DMS153 treated with DMSO at 0.1 percent for 48 hours (cell line): ENCODE data around the gene RITA1.
"Not testable (repeated sequence)": the region's sequence is repeated elsewhere in the genome, so short reads cannot be mapped to it uniquely, and the experiment has no call there.

Source experiments
- DNase-seq: peaks from one replicate; lab custom pipeline; 2025; ENCODE audit not compliant: unreplicated experiment; lab: John Stamatoyannopoulos, UW

The RITA1 gene

DNA sequence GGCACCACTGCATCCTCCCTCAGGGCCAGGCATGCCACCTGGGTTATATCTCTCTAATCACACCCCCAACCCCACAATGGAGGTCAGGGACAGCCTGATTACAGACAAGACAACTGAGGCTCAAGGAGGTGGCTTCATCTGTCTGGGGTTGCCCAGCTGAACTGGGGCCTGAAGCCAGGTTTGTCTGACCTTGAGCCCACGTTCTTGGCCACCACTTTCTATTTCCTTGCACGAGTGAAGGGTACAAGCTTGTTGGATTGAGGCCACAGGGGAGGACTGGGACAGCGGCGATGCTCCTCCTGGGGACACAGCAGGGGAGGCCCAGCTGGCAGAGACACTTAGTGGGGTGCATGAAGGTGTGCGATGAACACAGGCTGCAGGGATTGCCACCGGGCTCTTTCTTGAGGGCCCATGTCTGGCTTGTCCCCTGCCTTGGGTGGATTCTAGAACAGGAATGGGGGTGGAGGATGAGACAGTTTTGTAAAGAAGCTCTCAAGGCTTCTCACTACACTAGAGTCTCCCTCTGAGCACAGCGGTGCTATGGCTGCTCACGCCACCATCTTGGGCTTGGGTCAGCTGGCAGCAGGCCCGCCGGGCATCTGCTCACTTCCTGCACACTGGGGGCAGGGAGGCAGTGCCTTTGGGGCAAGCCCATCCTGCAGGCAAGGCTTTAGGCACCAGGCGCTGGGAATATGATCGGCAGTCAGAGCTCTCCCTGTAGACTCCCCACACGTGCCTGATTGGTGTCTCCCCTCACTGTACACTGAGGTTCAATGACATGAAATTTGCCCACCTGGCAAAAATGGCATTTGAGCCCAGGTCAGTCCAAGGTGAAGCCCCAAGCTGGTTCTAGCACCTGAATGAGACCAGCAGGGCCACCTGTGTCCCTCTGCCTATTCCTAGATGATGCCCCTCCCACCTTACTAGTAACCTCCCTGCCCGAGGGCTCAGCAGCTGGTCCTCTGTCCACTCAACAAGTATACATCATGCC, 16.0 kb downstream of the RITA1 start:
- DNase-seq: no peak

DNA sequence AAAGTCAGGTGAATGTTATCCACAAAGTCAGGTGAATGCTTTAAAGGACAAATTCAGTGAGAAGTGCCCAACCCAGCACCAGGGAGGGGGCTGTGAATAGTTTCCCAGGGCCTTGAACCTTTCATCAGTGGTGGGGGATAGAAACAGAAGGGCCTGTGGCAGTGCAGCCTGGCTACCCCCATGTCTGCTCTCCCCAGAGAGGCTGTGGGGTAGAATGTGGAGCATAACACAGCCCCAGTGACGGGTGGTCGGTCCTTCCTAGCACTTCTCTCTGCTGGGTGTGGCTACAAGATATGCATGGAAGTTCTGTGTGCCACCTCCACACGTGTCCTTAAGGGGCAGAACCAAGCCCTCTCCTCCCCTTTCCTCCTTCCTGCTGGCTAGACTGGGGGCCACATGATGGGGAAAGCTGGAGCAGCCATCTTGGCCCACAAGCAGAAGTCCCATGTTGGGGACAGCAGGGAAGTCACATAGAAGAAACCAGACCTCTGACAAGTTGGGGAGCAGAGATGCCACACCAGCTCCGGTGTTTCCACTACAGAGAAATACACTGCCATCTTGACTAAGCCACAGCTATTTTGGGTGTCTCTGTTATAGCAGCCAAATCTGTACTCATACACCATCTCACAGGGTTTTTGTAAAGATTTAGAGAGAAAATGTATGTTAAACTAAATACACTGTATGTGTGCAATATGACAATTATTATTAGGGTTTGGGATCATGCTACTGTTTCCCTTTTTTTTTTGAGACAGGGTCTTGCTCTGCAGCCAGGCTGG, 17.0 kb downstream of the RITA1 start:
- no peak for DNase-seq

DNA sequence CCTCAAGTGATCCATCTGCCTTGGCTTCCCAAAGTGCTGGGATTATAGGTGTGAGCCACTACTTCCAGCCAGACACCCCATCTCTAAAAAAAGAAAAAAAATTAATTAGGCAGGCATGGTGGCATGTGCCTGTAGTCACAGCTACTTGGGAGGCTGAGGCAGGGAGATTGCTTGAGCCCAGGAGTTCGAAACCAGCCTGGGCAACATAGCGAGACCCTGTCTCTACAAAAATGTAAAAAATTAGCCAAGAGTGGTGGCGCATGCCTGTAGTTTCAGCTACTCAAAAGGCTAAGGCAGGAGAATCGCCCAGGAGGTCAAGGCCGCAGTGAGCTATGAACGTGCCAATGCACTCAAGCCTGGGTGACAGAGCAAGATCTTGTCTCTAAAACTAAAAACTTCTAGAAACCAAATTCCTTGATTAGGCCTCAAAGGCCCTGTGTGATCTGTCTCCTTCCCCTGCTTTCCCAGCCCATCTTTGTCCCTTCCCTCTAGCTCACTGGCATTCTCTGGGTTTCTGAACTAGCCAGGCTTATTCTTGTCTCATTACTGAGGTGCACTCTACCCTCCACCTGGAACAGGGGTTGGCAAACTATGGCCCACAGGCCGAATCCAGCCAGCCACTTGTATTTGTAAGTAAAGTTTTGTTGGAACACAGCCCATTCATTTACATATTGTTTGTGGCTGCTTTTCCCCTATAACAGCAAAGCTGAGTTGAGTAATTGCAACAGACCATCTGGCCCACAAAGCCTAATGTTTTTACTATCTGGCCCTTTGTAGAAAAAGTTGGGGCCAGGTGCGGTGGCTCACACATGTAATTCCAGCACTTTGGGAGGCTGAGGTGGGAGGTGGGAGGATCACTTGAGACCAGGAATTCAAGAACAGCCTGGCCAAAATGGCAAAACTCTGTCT, 18.6 kb downstream of the RITA1 start:
- no peak for DNase-seq

DNA sequence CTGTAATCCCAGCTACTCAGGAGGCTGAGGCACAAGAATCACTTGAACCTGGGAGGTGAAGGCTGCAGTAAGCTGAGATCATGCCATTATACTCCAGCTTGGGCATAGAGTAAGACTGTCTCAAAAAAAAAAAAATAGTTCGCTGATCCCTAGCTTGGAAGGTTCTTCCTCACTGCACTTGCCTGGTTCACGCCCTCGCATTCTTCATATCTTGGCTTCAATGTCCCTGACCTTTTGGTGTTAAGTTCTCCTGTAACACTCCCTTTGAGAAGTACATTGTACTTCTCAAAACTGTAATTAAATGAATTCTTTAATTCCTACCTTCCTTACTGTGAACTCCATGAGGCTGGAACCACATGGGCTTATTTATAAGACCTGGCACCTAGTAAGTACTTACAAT, 19.3 kb downstream of the RITA1 start:
- no peak for DNase-seq

DNA sequence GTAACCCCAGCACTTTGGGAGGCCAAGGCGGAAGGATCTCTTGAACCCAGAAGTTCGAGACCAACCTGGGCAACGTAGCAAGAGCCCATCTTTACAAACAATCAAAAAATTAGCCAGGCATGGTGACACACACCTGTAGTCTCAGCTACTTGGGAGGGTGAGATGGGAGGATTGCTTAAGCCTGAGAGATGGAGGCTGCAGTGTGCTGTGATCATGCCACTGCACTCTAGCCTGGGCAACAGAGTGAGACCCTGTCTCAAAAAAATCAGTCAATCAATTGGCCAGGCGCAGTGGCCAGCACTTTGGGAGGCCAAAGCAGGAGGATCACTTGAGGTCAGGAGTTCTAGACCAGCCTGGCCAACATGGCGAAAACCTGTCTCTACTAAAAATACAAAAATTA, 21.3 kb downstream of the RITA1 start:
- DNase-seq: not testable (repeated sequence)

DNA sequence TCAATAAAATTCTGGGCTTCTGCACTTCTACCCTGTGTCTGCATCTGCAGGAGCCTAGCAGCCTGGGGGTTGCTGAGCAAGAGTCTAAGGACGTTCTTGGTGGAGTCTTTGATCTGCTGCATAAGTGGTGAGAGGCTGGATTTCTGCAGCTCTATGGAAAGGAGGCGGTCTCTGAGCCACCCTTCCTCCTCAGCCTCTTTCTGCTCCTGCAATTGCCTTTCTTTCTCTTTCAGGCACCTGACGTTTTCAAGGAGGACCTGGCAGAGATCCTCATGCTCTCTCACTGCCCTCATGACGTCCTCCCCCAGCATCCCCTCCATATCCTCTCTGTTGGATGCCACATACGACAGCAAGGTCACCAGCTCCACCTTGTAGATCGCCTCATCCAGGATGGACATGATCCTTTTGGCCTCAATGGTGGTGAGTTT, 22.1 kb downstream of the RITA1 start:
- no peak for DNase-seq

DNA sequence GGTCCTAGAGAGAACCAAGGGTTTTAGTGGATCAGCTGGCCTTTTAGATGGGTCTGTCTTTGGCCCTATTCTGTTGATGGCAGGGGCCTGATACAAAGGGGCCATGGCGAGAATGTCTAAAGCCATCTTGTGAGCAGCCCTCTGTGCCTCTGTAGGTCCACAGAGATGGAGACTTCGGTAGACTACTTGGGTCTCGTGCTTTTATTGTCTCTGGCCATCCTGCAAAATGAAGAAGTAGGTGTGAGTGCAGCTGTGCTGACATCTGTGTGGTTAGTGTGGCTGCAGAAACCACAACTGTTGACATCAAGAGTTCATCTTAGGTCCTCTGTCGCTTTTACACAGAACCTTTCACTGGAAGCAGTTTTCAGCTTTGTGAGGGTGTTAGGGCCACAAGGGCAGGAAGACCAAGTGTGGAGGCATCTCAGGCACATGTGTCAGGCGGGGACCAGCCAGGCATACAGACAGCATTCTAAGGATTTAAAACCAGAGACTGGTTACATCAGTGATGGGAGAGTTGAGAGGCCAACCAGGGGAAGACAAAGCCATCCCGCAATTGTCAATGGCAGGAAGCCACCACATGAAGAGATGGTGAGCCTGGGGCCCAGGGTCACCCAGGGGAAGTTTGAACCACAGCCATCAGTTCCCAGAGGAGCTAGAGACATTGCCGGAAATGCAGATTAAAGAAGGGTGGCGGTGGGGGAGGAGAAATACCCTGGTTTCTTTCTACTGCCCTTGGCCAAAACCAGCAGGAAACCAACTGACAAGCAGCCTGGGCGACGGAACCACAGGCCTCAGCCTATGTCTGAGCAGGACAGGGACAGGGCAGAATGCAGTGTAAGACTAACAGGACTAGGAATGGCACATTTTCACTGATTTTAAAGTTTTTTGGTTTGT, 22.8 kb downstream of the RITA1 start:
- DNase-seq: no peak

DNA sequence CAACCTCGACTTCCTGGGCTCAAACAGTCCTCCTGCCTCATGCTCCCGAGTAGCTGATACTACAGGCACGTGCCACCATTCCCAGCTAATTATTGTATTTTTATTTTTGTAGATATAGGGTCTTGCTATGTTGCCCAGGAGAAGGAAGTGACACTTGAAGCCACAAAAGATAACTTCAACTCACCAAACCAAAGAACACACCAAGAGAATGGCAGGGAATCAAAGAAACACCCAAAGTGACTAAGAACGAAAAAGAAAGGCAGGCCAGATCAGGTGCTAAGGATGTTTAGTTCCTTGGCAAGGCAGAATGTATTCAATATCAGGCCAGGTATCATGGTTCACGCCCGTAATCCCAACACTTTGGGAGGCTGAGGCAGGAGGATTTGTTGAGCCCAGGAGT, 25.6 kb downstream of the RITA1 start:
- DNase-seq: no peak

DNA sequence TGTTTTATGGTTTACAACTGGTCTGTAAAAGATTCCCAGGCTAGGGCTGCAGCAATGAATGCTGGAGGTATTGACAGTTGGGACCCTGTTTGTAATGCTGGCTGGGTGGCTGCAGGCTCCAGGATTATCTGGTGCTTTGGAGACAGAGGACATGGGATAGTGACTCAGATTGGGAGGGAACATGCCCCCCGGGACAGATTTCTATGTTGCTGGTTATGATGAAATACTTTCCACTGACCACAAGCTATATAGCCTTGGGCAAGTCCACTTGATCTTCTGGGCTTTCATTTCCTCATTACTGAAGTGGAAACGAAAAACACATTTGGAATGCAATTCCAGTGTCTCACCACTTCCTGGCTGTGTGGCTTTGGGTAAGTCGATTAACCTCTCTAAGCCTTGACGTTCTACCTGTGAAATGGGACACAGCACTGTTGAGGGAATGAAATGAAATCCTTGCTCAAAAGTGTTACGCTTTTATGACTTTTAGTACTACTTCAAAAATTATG, 29.4 kb downstream of the RITA1 start:
- no peak for DNase-seq

DNA sequence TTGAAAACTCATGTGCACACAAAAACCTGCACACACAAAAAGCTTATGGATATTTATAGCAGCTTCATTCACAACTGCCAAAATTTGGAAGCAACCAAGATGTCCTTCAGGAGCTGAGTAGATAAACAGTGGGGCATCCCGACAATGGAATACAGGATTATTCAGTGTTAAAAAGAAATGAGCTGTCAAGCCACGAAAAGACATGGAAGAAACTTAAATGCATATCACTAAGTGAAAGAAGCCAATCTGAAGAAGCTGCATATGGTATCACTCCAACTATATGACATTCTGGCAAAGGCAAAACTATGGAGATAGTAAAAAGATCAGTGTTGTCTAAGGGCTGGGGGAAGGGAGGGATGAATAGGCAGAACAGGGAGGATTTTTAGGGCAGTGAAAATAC, 30.5 kb downstream of the RITA1 start:
- no peak for DNase-seq

DNA sequence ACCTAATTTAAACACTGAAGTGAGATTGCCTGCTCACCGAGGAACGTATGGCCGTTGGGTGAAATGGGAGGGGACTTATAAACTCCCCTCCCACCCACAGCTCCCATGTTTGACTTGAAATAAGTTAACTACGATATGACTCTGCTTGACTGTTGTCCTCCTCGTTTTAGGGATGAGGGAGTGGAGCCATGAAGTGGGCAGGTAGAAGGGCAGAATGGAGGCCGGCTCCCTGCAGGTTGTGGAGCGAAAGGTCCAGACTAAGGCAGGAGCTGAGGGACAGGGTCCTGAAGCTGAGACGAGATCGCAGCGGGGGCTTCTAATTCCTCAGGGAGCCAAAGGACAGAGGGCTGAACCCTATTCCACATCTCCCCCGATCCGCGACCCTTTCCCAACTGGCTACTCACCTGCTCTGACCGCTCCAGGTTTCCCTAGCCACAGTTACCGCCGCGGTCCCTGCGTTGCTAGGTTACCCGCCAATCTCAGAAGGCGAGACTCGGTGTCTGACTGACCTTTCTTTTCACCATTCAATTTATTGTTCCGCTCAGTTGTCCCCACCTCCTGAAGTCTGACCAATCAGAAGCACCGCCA, 35.2 kb downstream of the RITA1 start:
- no peak for DNase-seq

DNA sequence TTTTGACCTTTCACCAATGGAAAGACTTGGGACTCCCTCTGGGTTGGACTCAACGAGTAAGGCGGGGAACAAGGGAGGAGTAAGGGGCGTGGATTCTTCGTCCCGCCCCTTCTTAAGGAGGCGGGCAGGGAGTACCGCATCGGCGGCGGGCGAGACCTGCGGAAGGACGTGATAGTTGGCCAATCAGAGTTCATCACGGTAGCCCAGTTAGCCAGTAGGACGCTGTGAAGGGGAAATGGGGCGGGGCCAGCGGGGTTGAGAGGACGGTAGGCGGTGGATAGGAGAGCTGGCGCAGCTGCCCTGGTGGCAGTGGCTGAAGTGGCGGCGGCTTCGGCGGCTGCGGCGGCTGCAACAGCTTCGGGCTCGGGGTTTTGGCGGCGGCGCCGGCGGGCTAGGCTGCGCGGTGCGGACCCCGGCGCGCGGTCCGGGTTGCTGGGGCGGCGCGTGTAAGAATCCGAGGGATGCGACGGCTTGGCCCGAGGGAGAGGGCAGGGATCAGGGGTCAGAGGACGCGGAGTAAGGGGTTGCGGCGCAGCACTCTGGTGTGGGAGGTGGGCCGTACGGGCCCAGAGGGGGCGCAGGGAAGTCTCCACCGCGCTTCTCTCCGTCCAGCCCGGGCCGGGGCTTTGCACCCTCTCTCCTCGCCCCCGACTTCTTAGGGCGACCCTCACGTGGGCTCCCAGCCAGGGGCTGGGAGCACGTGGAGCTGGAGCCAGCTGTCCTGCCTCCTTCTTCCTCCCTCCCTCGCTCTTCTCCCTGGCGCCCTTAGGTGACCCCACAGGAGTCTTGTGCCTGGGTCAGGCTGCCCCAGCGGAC, 35.9 kb downstream of the RITA1 start, which contains the start of gene TPCN1:
TPCN1 (plus strand) TSS at position 284 of the 816 bp plus-strand sequence. CDS start 5,389 bp downstream, outside the sequence.
- peak; percentile 100 for DNase-seq

DNA sequence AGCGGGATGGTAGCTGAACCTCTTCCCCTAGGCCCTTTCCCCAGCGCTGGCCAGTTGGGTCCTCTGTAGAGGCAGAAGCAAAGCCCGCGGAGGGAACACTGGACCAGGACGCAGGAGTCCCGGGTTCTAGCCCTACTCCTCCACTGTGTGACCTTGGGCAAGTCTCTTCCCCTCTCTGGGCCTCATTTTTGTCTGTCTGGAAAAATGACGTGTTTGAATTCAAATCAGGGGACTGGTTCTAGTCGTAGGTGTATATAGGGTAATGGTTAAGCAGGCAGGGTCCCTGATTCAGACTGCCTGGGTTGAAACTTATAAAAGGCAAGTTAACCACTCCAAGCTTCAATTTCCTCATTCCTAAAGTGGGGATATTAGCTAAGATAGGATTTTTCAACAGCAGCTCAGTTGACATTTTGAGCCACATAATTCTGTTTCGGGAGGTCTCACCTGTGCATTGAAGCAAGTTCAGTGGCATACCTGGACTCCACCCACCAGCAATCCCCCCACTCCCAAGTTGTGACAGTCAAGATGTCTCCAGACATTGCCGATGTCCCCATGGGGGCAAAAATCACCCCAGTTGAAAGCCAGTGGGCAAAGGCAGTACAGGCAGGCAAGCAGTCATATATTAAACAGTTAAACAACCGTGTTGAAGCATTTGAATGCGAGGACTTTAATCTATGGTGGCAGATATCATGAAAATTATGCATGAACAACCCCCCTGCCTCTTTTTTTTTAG, 36.6 kb downstream of the RITA1 start:
- DNase-seq: no peak

DNA sequence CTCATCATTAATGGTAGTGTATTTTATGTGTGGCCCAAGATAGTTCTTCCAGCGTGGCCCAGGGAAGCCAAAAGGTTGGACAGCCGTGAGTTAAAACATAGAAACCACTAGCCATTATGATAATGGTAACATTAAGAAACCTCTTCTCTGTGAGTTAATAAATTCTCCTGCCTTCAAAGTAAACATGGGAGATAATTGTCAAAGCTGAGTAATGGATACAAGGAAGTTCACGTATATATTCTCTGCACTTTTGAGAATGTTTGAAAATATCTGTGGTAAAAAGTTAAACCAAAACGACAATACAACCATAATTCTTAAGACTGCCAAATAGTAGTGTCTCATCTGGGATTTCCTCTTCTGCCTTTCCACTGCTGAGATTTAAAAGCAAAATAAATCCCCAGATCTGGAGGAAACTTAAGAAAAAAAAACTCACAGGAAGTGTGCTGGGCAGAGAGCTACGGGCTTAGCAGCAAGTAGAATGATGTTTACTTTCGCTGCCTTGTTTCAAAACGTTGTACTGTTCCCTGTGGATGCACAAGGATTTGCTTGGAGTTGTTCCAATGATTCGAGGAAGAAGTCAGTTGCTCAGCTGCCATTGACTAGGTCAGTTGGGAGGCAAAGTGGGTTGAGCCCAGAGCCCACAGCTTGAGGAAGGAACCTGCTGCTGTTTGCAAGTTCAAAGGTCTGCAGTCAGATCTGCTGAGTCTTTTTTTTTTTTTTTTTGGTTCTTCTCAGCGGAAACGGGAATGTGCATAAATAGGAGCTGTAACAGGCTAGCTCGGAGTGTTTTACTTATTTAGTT, 37.4 kb downstream of the RITA1 start:
- peak; percentile 95 for DNase-seq

DNA sequence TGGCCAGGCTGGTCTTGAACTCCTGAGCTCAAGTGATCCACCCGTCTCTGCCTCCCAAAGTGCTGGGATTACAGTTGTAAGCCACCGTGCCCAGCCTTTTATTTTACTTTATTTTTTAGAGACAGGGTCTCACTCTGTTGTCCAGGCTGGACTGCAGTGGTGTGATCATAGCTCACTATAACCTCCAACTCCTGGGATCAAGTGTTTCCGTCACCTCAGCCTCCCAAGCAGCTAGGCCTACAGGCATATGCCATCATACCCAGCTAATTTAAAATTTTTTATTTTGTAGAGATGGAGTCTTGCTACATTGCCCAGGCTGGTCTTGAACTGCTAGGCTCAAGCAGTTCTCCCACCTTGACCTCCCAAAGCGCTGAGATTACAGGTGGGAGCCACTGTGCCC, 39.4 kb downstream of the RITA1 start:
- DNase-seq: no peak

DNA sequence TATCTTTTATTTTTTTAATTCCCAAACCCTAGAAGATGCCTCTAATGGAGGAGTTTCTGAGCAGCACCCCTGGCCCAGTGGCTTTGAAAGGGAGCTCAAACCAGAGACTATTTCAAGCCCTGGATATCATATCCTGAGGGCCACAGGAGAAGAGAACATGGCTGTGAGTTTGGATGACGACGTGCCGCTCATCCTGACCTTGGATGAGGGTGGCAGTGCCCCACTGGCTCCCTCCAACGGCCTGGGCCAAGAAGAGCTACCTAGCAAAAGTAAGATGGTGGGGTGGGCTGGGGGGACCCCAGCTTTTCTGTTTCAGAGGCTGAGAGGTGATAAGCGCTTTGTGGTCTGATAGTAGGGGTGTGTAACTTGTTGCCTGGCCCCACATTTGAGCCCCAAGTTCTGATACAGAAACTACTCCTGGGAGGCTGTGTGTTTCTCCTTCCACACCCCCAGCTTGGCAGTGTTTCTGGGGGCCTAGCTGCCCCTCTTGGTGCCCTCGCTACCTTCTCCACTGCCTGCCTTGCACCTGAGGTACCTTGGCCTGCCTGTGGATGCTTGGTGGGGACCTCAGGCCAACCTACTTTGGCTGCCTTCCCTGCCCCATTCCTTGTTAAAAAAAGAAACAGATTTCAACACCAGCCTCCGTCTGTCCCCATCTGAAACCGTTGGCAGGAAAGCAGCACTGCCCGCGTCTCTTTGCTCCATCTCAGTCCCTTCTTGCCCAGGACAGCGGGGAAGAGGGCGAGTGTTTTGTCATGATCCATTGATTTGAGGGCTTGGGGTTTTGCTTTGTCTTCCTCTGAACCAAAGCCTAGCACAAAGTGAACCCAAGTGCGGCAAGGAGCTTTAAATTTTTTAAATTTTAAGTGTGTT, 41.4 kb downstream of the RITA1 start:
- DNase-seq: no peak
